ENCODE data around the gene SFSWAP. TPM values are rescaled to one million over a fixed set of nuclear protein-coding genes. Genes with fewer than 3 reads are reported as not detected.

The SFSWAP gene
- total and polyA plus RNA-seq, 2 of the 13 experiments (the other 11 are each of a cell fraction or from before 2014, with no cell fraction given): 17.1 to 27.7 TPM

DNA sequence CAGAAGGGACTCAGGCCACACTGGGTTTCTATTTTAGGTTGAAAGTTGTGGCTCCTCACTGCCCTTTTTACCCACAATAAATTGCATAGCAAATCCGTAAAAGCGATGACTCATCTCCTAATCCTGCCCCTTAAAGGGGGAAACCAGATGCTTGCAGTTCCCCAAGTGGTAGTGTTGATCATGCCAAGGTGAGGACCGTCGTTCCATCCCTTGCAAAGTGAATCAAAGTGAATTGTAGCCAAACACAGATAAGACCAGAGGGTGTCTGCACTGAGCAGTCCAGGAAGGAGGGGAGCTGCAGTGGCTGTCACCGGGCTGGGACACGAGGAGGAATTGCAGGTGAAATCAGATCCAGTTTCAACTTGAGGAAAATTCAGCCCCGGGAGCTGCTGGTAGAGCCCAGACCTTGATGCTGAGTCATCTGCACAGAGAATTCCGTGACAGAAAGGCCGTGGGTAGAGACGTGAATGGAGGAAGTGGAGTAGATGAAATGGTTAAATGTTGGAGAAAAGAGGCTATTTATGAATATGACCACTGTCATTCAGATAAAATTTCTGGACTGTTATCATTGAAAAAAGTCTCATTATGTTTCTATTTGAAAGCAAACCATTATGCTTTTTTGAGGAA is 73.1 kb downstream of the SFSWAP start (continued):
- TF ChIP-seq, protein P1, sequence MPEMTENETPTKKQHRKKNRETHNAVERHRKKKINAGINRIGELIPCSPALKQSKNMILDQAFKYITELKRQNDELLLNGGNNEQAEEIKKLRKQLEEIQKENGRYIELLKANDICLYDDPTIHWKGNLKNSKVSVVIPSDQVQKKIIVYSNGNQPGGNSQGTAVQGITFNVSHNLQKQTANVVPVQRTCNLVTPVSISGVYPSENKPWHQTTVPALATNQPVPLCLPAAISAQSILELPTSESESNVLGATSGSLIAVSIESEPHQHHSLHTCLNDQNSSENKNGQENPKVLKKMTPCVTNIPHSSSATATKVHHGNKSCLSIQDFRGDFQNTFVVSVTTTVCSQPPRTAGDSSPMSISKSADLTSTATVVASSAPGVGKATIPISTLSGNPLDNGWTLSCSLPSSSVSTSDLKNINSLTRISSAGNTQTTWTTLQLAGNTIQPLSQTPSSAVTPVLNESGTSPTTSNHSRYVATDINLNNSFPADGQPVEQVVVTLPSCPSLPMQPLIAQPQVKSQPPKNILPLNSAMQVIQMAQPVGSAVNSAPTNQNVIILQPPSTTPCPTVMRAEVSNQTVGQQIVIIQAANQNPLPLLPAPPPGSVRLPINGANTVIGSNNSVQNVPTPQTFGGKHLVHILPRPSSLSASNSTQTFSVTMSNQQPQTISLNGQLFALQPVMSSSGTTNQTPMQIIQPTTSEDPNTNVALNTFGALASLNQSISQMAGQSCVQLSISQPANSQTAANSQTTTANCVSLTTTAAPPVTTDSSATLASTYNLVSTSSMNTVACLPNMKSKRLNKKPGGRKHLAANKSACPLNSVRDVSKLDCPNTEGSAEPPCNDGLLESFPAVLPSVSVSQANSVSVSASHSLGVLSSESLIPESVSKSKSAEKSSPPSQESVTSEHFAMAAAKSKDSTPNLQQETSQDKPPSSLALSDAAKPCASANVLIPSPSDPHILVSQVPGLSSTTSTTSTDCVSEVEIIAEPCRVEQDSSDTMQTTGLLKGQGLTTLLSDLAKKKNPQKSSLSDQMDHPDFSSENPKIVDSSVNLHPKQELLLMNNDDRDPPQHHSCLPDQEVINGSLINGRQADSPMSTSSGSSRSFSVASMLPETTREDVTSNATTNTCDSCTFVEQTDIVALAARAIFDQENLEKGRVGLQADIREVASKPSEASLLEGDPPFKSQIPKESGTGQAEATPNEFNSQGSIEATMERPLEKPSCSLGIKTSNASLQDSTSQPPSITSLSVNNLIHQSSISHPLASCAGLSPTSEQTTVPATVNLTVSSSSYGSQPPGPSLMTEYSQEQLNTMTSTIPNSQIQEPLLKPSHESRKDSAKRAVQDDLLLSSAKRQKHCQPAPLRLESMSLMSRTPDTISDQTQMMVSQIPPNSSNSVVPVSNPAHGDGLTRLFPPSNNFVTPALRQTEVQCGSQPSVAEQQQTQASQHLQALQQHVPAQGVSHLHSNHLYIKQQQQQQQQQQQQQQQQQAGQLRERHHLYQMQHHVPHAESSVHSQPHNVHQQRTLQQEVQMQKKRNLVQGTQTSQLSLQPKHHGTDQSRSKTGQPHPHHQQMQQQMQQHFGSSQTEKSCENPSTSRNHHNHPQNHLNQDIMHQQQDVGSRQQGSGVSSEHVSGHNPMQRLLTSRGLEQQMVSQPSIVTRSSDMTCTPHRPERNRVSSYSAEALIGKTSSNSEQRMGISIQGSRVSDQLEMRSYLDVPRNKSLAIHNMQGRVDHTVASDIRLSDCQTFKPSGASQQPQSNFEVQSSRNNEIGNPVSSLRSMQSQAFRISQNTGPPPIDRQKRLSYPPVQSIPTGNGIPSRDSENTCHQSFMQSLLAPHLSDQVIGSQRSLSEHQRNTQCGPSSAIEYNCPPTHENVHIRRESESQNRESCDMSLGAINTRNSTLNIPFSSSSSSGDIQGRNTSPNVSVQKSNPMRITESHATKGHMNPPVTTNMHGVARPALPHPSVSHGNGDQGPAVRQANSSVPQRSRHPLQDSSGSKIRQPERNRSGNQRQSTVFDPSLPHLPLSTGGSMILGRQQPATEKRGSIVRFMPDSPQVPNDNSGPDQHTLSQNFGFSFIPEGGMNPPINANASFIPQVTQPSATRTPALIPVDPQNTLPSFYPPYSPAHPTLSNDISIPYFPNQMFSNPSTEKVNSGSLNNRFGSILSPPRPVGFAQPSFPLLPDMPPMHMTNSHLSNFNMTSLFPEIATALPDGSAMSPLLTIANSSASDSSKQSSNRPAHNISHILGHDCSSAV (CRISPR knock-in tag; IDR thresholded peaks at IDR 0.05; ENCODE audit: borderline replicate concordance): no peak
- TF ChIP-seq, protein P2, sequence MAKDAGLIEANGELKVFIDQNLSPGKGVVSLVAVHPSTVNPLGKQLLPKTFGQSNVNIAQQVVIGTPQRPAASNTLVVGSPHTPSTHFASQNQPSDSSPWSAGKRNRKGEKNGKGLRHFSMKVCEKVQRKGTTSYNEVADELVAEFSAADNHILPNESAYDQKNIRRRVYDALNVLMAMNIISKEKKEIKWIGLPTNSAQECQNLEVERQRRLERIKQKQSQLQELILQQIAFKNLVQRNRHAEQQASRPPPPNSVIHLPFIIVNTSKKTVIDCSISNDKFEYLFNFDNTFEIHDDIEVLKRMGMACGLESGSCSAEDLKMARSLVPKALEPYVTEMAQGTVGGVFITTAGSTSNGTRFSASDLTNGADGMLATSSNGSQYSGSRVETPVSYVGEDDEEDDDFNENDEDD (CRISPR knock-in tag; IDR thresholded peaks at IDR 0.05; ENCODE audit: borderline replicate concordance): no peak
- no peak for TF ChIP-seq ZNF562 (CRISPR knock-in tag; IDR thresholded peaks at IDR 0.05; ENCODE audit: borderline replicate concordance)
